ENCODE results near the gene ZDHHC16. TPM values are rescaled to one million over a fixed set of nuclear protein-coding genes. Genes with fewer than 3 reads are reported as not detected.

Gene ZDHHC16
- total RNA-seq, 2 experiments from 2014 or later = 38.5 to 39.3 TPM

GRCh38 chr10:97444212-97444611, 1.8 kb upstream of the ZDHHC16 start:
- H3K27me3 Mint-ChIP-seq = no peaks in the 10 kb centered on the region
- POLR2A ChIA-PET = no interaction called here
- H3K36me3 Mint-ChIP-seq (ENCODE audit: low read depth) = peaks cover 25% of the 10 kb centered on the region
- H3K27ac Mint-ChIP-seq = no peak overlapping the region
- CTCF ChIA-PET = interaction anchor here (0.9 to 3.3 kb wide), 4 partner anchors 10 to 43 kb away, joined by 3 to 9 read pairs (median 4); partner anchors contain the start of gene RRP12
- H3K4me3 Mint-ChIP-seq = peak overlapping the region; percentile 89
- H3K9me3 Mint-ChIP-seq = no peaks in the 10 kb centered on the region
- no peak for DNase-seq
- H3K4me1 Mint-ChIP-seq = peaks cover 44% of the 10 kb centered on the region

- ChIA-PET CTCF (interaction anchor here (0.9 to 3.3 kb wide), 7 partner anchors 9 to 45 kb away, joined by 3 to 9 read pairs (median 4); partner anchors contain the start of gene RRP12), POLR2A (no interaction called here)
- peak overlapping the region; percentile 89 for H3K4me3 Mint-ChIP-seq
- H3K9me3 Mint-ChIP-seq = no peaks in the 10 kb centered on the region
- H3K27me3 Mint-ChIP-seq = no peaks in the 10 kb centered on the region
- peaks cover 47% of the 10 kb centered on the region for H3K4me1 Mint-ChIP-seq
- H3K27ac Mint-ChIP-seq = peak overlapping the region; percentile 83
- H3K36me3 Mint-ChIP-seq (ENCODE audit: low read depth) = peaks cover 22% of the 10 kb centered on the region
- DNase-seq = no peak
These were observed 636 bp upstream of the ZDHHC16 start for GRCh38 chr10:97445357-97445721.

- Mint-ChIP-seq H3K27me3 (no peaks in the 10 kb centered on the region), H3K4me3 (no peak overlapping the region), H3K27ac (no peak overlapping the region), H3K36me3 (ENCODE audit: low read depth) (peaks cover 29% of the 10 kb centered on the region), H3K9me3 (no peaks in the 10 kb centered on the region), H3K4me1 (peaks cover 44% of the 10 kb centered on the region)
- POLR2A ChIA-PET = no interaction called here
- CTCF ChIA-PET = interaction anchor here (0.6 to 1.1 kb wide), 2 partner anchors 21 to 48 kb away, joined by 3 read pairs; no protein-coding TSS in a partner anchor
- DNase-seq = no peak
These were observed 4.9 kb downstream of the ZDHHC16 start for GRCh38 chr10:97450828-97451227.

GRCh38 chr10:97451605-97452004, 5.6 kb downstream of the ZDHHC16 start:
- DNase-seq = no peak
- Mint-ChIP-seq H3K4me3 (no peak overlapping the region), H3K27me3 (no peaks in the 10 kb centered on the region), H3K27ac (no peak overlapping the region), H3K4me1 (peaks cover 38% of the 10 kb centered on the region), H3K9me3 (no peaks in the 10 kb centered on the region), H3K36me3 (ENCODE audit: low read depth) (peaks cover 29% of the 10 kb centered on the region)
- CTCF ChIA-PET = interaction anchor here (1.1 to 1.4 kb wide), 2 partner anchors 14 to 49 kb away, joined by 3 read pairs; no protein-coding TSS in a partner anchor
- POLR2A ChIA-PET = no interaction called here

GRCh38 chr10:97452352-97452751, 6.4 kb downstream of the ZDHHC16 start:
- no peaks in the 10 kb centered on the region for H3K9me3 Mint-ChIP-seq
- no peaks in the 10 kb centered on the region for H3K27me3 Mint-ChIP-seq
- CTCF ChIA-PET = interaction anchor here (1.4 kb wide), 1 partner anchor 13 kb away, joined by 3 read pairs; no protein-coding TSS in a partner anchor

GRCh38 chr10:97454330-97455036, 8.5 kb downstream of the ZDHHC16 start:
- H3K4me3 Mint-ChIP-seq = no peak overlapping the region
- DNase-seq = no peak
- peaks cover 17% of the 10 kb centered on the region for H3K4me1 Mint-ChIP-seq
- peaks cover 37% of the 10 kb centered on the region for H3K36me3 Mint-ChIP-seq (ENCODE audit: low read depth)
- no peaks in the 10 kb centered on the region for H3K27me3 Mint-ChIP-seq
- peak overlapping the region; percentile 82 for H3K27ac Mint-ChIP-seq
- CTCF ChIA-PET = interaction anchor here (0.8 to 2.4 kb wide), 2 partner anchors 12 to 13 kb away, joined by 3 to 6 read pairs; no protein-coding TSS in a partner anchor
- POLR2A ChIA-PET = no interaction called here
- H3K9me3 Mint-ChIP-seq = no peaks in the 10 kb centered on the region

More at GRCh38 chr10:97452352-97452751, 6.4 kb downstream of the ZDHHC16 start:
- H3K27ac Mint-ChIP-seq = no peak overlapping the region
- peaks cover 31% of the 10 kb centered on the region for H3K4me1 Mint-ChIP-seq
- no peak for DNase-seq
- H3K36me3 Mint-ChIP-seq (ENCODE audit: low read depth) = peaks cover 29% of the 10 kb centered on the region
- POLR2A ChIA-PET = no interaction called here
- no peak overlapping the region for H3K4me3 Mint-ChIP-seq

GRCh38 chr10:97456034-97456685, 10.2 kb downstream of the ZDHHC16 start:
- ChIA-PET POLR2A (no interaction called here), CTCF (interaction anchor here (1.2 to 1.7 kb wide), 4 partner anchors 10 to 46 kb away, joined by 3 to 4 read pairs (median 4); partner anchors contain the start of genes EXOSC1 and ZDHHC16)
- H3K36me3 Mint-ChIP-seq (ENCODE audit: low read depth) = peaks cover 44% of the 10 kb centered on the region
- no peaks in the 10 kb centered on the region for H3K9me3 Mint-ChIP-seq
- H3K27me3 Mint-ChIP-seq = no peaks in the 10 kb centered on the region
- no peak overlapping the region for H3K4me3 Mint-ChIP-seq
- no peak for DNase-seq
- H3K4me1 Mint-ChIP-seq = peaks cover 12% of the 10 kb centered on the region
- H3K27ac Mint-ChIP-seq = no peak overlapping the region

- DNase-seq = no peak
- no peaks in the 10 kb centered on the region for H3K9me3 Mint-ChIP-seq
- peaks cover 9% of the 10 kb centered on the region for H3K4me1 Mint-ChIP-seq
- peaks cover 44% of the 10 kb centered on the region for H3K36me3 Mint-ChIP-seq (ENCODE audit: low read depth)
- CTCF ChIA-PET = interaction anchor here (0.7 to 1.7 kb wide), 5 partner anchors 10 to 261 kb away, joined by 3 to 4 read pairs (median 3); partner anchors contain the start of genes EXOSC1 and ZDHHC16
- H3K27me3 Mint-ChIP-seq = no peaks in the 10 kb centered on the region
- POLR2A ChIA-PET = no interaction called here
- H3K27ac Mint-ChIP-seq = no peak overlapping the region
- no peak overlapping the region for H3K4me3 Mint-ChIP-seq
These were observed 10.7 kb downstream of the ZDHHC16 start for GRCh38 chr10:97456686-97457065.

GRCh38 chr10:97459111-97459510, 13.1 kb downstream of the ZDHHC16 start:
- peaks cover 52% of the 10 kb centered on the region for H3K36me3 Mint-ChIP-seq (ENCODE audit: low read depth)
- no peaks in the 10 kb centered on the region for H3K9me3 Mint-ChIP-seq
- DNase-seq = no peak
- peaks cover 7% of the 10 kb centered on the region for H3K4me1 Mint-ChIP-seq
- POLR2A ChIA-PET = no interaction called here
- CTCF ChIA-PET = interaction anchor here (1.0 to 1.1 kb wide), 2 partner anchors 9 to 54 kb away, joined by 4 read pairs; no protein-coding TSS in a partner anchor
- H3K27ac Mint-ChIP-seq = no peak overlapping the region
- no peak overlapping the region for H3K4me3 Mint-ChIP-seq
- H3K27me3 Mint-ChIP-seq = no peaks in the 10 kb centered on the region

- Mint-ChIP-seq H3K36me3 (ENCODE audit: low read depth) (peaks cover 48% of the 10 kb centered on the region), H3K4me1 (no peaks in the 10 kb centered on the region), H3K4me3 (no peak overlapping the region), H3K27me3 (no peaks in the 10 kb centered on the region), H3K9me3 (no peaks in the 10 kb centered on the region), H3K27ac (peak overlapping the region; percentile 4)
- ChIA-PET CTCF (interaction anchor here (0.7 to 1.3 kb wide), 4 partner anchors 8 to 179 kb away, joined by 3 to 4 read pairs (median 4); no protein-coding TSS in a partner anchor), POLR2A (no interaction called here)
- no peak for DNase-seq
These were observed 14.0 kb downstream of the ZDHHC16 start for GRCh38 chr10:97459933-97460332.

GRCh38 chr10:97462309-97462708, 16.3 kb downstream of the ZDHHC16 start:
- no peaks in the 10 kb centered on the region for H3K9me3 Mint-ChIP-seq
- POLR2A ChIA-PET = no interaction called here
- H3K4me1 Mint-ChIP-seq = no peaks in the 10 kb centered on the region
- H3K4me3 Mint-ChIP-seq = no peak overlapping the region
- no peak overlapping the region for H3K27ac Mint-ChIP-seq
- H3K27me3 Mint-ChIP-seq = no peaks in the 10 kb centered on the region
- CTCF ChIA-PET = interaction anchor here (1.3 kb wide), 1 partner anchor 8 kb away, joined by 7 read pairs; no protein-coding TSS in a partner anchor
- H3K36me3 Mint-ChIP-seq (ENCODE audit: low read depth) = peaks cover 43% of the 10 kb centered on the region
- DNase-seq = no peak

- Mint-ChIP-seq H3K27me3 (no peaks in the 10 kb centered on the region), H3K4me1 (peaks cover 2% of the 10 kb centered on the region), H3K4me3 (no peak overlapping the region), H3K36me3 (ENCODE audit: low read depth) (peaks cover 38% of the 10 kb centered on the region), H3K9me3 (no peaks in the 10 kb centered on the region), H3K27ac (no peak overlapping the region)
- peak; percentile 59 for DNase-seq
- POLR2A ChIA-PET = no interaction called here
- CTCF ChIA-PET = interaction anchor here (0.7 to 1.0 kb wide), 6 partner anchors 17 to 58 kb away, joined by 3 to 4 read pairs (median 3); no protein-coding TSS in a partner anchor
These were observed 17.6 kb downstream of the ZDHHC16 start for GRCh38 chr10:97463363-97464132.
